Measurements from ENCODE around the gene DIAPH1.

The DIAPH1 gene

DNA sequence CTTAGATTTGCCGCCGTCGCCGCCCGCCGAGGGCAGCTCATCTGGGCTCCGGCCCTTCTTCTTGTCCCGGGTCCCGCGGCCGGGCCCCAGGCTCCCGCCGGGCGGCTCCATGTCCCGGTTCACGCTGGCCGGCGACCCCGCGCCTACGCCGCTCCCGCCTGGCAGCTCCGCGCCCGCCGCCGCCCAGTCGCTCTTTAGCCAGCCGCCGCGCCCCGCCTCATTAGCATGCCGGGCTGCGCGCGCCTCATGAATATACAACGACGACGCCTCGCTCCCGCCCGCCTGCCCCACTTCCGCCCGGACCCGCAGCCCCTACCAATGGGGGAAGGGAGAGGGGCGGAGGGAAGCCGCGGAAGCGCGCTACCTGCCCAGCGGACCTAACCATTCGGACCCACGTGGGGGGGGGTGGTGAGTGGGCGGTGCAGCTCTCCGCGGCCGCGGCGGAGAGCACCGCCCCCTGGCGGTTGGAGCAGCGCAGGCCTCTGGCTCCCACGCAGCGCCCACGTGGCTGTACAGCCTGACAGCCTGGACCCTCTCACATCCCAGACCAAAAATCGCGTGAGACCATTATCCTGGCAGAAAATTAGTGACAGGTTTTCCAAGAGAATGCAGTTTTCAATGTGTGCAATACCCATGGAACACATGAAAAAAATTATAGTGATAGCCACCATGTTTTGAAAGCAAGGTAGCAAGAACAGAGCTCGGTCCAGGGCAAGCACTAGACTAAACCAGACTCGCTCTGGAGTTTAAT, at the start of gene DIAPH1:
DIAPH1 (minus strand) TSS at position 197 of the 751 bp plus-strand sequence; CDS start at position 111, 86 bp downstream.
- peak; percentile 91 for DNase-seq

GRCh38 chr5:141665995-141666940, 47.5 kb upstream of the DIAPH1 start:
- no peak for DNase-seq

- DNase-seq: no peak
These were observed 46.1 kb upstream of the DIAPH1 start for GRCh38 chr5:141664733-141665461.

DNA sequence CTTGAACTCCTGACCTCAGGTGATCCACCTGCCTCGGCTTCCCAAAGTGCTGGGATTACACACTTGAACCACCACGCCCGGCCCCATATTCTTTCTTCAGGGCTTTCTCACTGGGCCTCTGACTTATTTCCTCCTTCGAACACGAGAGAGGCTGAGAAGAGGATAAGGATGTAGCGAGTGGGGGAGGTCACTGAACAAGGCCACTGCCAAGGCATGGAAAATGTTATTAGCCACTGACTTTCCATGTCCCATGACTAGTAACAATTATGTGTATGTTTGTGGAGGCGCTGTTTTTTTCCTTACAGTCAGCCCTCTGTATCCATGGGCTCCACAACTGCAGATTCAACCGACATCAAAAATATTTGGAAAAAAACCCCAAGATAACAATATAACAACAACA, 44.7 kb upstream of the DIAPH1 start:
- DNase-seq: no peak

GRCh38 chr5:141662028-141662427, 43.2 kb upstream of the DIAPH1 start:
- no peak for DNase-seq

DNA sequence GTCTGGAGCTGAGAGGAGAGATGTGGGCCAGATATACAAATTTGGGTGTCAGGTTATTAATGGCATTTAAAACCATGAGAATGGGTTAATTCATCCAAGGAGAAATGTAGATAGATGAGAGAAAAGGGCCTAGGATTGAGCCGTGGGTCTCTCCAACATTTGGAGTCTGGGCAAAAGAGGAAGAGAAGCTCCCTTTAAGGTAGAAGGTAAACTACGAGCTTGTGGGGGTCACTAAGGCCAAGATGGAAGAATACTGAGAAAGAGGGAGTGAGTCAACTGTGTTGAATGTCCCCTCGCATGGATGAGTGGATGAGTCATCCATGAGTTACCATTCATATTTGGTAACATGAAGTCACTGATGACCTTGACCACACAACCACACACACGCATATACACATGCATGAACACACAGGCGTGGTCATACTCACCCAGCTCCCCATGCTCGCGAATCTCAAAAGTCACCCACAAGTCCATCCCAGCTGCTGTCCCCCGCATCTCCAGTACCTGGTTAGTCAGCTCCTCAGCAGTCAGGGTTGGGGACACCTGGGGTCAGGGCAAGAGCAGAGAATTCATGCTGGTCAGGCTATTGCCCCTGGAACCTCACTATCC, 39.2 kb upstream of the DIAPH1 start:
- DNase-seq: no peak

- no peak for DNase-seq
These were observed 38.6 kb upstream of the DIAPH1 start for GRCh38 chr5:141657404-141657803.

DNA sequence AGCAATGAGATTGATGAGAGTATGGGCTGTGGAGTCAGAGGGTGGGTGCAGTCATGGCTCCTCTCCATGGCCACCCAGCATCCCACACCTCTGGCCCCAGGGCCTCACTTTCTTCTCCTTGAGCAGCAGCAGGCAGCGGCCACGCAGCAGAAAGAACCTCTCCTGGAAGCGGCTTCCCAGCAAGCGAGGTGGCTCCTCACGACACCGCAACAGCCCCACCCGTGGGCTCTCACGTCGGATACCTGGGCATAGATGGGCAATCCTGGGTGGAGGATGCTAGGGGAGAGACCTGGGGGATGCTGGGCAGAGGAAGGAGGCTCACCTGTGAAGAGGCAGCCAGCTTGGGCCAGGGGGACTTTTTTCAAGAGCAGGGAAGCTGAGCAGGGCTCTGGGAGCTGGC, 37.6 kb upstream of the DIAPH1 start:
- DNase-seq: no peak

GRCh38 chr5:141655020-141655419, 36.2 kb upstream of the DIAPH1 start:
- no peak for DNase-seq

- DNase-seq: no peak
These were observed 35.5 kb upstream of the DIAPH1 start for GRCh38 chr5:141654298-141654697.

DNA sequence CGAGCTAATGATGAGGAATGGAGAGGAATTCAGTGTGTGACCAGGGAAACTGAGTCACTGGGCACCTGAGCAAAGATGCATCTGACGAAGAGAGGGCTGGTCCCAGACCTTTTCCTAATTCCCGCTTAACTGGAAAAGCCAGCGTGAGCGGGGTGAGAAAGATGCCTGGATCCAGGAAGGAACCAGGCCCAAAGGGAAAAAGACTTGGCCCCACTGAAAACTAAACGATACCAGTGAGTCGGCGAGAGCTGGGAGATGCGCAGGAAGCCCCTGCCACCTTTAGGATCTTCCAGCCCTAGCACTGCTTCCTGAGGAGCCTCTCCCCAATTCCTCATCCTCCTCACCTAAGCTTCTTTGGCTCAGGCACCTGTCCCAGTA, 32.9 kb upstream of the DIAPH1 start:
- DNase-seq: no peak

DNA sequence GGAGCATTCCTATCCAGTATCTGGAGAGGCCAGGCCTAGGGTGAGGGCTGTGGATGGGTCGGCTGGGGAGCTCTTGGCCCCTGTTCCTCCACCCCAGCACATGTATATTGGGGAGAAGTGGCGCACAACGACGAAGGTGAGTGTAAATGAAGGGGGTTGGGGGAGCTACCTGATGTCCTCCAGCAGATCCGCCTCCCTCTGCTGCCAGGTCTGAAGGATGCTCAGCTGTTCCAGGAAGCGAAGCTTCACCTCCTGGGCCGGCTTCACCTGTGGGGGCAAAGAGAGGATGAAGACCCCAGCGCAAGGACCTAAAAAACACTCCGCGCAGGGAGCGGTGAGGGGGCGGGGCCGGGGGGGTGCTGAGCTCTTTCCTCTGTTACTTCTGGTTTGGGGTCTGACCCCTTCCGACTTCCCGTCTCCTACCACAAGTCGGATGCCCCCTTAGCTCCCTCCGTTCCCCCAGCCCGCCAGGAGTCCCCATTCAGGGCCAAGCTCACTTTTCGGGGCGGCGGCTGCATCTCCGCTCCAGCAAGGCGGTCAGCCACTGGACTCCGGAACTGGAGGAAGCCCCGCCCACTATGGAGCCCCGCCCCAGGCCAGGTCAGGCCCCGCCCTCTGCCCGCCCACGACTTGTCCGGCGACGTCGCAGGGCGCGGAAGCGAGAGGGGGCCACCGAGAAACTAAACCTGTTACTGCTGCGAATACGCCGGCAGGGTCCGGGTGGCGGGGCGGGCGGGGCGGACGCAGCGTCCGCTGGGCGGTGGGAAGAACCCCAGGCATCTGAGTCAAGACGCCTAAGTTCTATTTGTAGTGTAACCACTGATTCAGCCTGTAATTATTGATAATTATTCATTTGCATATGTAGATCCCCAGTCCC, 32.3 kb upstream of the DIAPH1 start, which contains the start of gene FCHSD1:
FCHSD1 (minus strand) TSS at position 568 of the 877 bp plus-strand sequence; CDS start at position 518, 50 bp downstream.
- DNase-seq: no peak

GRCh38 chr5:141649972-141650371, 31.2 kb upstream of the DIAPH1 start:
- DNase-seq: no peak

- DNase-seq: no peak
These were observed 30.4 kb upstream of the DIAPH1 start for GRCh38 chr5:141649056-141649688.

DNA sequence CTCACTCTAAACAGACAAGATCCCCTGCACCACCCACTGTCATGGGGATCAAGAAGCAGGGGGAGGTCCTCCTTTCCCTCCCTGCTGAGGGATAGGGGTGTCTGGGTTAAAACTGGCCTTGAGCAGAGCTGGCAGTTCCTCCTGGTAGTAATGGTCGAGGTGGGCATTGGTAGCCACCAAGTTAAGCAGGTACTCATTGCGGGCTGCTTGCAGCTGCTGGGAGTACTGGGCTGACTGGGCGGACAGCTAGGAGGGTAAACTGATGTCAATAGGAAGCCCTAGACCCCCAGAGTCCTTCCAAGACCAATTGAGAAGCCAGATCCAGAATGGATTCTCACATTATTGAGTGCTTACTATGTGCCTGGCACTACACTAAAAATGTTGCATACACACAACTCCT, 29.1 kb upstream of the DIAPH1 start:
- DNase-seq: no peak

- DNase-seq: no peak
These were observed 28.4 kb upstream of the DIAPH1 start for GRCh38 chr5:141647242-141647641.

GRCh38 chr5:141646026-141646425, 27.2 kb upstream of the DIAPH1 start:
- DNase-seq: no peak

GRCh38 chr5:141641634-141642267, 23.0 kb upstream of the DIAPH1 start:
- DNase-seq: no peak

GRCh38 chr5:141640698-141641097, 21.9 kb upstream of the DIAPH1 start:
- DNase-seq: no peak

DNA sequence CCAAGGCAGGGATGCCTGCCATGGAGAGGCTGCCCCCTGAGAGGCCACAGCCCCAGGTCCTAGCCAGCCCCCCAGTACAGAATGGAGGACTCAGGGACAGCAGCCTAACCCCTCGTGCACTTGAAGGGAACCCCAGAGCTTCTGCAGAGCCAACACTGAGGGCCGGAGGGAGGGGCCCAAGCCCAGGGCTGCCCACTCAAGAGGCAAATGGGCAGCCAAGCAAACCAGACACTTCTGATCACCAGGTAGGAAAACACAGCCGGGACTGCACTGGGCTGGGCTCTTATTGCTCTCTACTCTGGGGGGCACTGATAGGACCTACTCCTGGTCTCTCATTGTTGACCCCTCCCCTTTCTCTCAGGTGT, 21.2 kb upstream of the DIAPH1 start:
- DNase-seq: no peak
